ENCODE results near the gene OPN1LW.
"Not testable (repeated sequence)": the region's sequence is repeated elsewhere in the genome, so short reads cannot be mapped to it uniquely, and the experiment has no call there.

The OPN1LW gene

GRCh38 chrX:154135458-154136229, 8.4 kb upstream of the OPN1LW start:
- no peak for DNase-seq (ENCODE audit: low read depth in 2 of 2)

GRCh38 chrX:154136627-154137161, 7.3 kb upstream of the OPN1LW start:
- DNase-seq (ENCODE audit: low read depth in 2 of 2): peak; percentile 43 to 48

- DNase-seq (ENCODE audit: low read depth in 2 of 2): no peak
Measured at GRCh38 chrX:154138857-154139256, 5.2 kb upstream of the OPN1LW start.

GRCh38 chrX:154140206-154140605, 3.8 kb upstream of the OPN1LW start:
- DNase-seq (ENCODE audit: low read depth in 2 of 2): no peak

- DNase-seq (ENCODE audit: low read depth in 2 of 2): no peak
Measured at GRCh38 chrX:154140742-154141141, 3.3 kb upstream of the OPN1LW start.

DNA sequence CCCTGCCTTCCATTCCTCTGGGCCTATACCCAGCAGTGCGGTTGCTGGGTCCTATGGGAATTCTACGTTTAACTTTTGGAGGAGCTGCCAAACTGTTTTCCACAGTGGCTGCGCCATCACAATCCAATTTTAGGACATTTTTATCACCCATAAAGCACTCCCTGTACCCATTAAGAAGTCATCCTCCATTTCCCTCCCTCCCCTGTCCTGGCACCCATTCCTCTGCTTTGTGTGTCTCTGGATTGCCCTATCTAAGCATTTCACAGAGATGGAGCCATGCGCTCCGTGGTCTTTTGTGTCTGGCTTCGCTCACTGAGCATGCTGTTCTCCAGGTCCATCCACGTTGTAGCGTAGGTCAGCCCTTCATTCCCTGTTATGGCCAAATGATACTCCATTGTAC, 1.7 kb upstream of the OPN1LW start:
- DNase-seq (ENCODE audit: low read depth in 2 of 2): no peak

DNA sequence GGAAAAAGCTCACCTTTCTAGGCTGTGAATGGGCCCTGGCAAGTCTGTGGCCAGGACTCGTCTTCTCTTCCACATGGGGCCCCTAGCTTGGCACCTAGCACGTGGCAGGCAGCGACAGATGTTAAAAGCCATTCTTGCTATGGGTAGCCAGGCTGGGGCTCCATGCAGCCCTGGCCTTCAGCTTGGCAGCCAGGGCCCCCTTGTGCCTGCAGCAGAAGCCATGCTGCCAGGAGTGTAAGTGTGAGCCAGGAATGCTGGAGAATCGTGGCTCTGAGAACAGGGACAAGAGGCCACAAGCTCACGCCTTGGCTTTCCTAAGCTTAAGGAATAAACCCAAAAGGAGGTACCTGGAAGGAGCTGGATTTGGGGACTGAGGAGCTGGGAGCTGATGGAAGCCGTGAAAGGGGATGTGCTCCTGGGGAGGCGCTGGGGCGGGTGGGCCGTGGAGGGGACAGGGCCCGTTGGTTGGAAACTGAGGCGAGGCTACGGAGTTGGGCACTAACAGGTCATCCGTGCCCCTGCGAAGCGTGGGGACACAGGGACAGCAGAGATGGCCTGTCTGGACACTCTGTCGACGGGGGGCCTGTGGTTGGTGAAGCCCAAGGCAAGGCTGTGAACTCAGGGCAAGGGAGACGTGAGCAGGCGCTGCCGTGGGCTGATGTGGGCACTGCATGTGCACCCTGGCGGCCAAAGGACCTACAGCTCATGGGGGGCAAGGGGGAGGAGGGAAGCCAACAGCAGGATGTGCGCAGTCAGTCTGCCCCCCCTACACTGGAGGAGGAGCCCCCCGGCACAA, 895 bp upstream of the OPN1LW start:
- no peak for DNase-seq (ENCODE audit: low read depth in 2 of 2)

GRCh38 chrX:154151030-154151429, 7.0 kb downstream of the OPN1LW start:
- not testable (repeated sequence) for DNase-seq (ENCODE audit: low read depth in 2 of 2)

DNA sequence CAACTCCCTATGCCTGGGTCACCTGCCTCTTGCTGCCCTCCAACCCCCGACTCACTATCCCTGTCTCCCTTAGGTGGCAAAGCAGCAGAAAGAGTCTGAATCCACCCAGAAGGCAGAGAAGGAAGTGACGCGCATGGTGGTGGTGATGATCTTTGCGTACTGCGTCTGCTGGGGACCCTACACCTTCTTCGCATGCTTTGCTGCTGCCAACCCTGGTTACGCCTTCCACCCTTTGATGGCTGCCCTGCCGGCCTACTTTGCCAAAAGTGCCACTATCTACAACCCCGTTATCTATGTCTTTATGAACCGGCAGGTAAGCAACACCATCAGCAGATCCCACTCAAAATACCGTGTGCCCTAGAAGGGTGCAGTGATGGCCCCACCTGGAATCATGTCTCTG, 12.2 kb downstream of the OPN1LW start:
- DNase-seq (ENCODE audit: low read depth in 2 of 2): not testable (repeated sequence)

DNA sequence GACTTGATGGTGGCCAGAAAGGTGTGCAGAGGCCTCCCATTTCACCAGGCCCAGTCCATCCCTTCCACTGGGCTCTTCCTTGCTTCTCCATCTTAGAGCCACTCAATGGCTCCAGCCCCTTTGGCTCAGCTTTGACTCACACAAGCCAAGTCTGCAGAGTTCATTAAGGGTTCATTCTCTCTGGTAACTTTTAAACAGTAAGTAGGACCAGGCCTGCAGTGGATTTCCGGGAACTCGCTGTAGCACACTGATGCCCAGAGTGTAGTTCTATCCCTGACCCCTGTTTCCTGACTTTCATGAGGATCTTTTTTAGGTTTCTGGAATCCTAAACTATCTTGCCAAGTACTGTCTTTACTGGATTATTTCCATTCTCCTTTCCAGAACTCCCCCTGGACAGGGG, 13.2 kb downstream of the OPN1LW start:
- DNase-seq (ENCODE audit: low read depth in 2 of 2): not testable (repeated sequence)

DNA sequence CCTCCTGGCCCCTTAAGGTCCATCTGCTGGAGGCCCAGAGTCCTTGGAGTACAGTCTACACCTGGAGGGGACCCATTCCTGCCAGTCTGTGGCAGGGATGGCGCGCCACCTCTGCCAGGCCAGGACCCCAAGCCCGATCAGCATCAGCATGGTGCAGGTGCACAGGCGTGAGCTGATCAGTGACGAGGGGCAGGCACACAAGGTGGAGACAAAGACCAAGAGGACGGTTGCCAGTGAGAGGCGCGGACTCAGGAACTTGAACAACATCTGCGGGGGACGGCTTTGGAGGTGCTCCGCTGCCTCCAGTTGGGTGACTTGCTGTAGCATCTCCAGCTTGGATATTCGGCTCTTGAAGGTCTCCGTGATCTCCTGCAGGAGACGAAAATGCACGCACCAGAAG, 15.3 kb downstream of the OPN1LW start:
- DNase-seq (ENCODE audit: low read depth in 2 of 2): not testable (repeated sequence)

DNA sequence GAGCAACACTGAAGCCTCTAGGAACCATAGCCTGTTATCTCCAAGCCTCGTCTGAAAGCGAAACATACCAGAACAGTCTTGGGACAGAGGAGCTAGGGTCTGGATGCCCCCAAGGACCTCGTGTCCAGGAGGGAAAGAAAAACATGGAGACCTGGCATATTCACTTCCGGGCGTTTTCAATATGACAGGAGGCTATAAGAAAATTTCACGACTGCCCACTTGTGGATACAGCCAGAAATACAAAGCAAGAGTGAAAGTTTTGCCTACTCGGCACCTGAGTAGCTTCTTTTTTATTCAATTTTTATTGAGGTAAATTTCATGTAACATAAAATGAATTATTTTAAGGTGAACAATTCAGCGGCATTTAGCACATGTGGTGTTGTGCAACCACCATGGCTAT, 20.9 kb downstream of the OPN1LW start:
- not testable (repeated sequence) for DNase-seq (ENCODE audit: low read depth in 2 of 2)

- DNase-seq (ENCODE audit: low read depth in 2 of 2): not testable (repeated sequence)
Measured at GRCh38 chrX:154168384-154168783, 24.3 kb downstream of the OPN1LW start.

- DNase-seq (ENCODE audit: low read depth in 2 of 2): not testable (repeated sequence)
Measured at GRCh38 chrX:154172535-154172943, 28.5 kb downstream of the OPN1LW start.

DNA sequence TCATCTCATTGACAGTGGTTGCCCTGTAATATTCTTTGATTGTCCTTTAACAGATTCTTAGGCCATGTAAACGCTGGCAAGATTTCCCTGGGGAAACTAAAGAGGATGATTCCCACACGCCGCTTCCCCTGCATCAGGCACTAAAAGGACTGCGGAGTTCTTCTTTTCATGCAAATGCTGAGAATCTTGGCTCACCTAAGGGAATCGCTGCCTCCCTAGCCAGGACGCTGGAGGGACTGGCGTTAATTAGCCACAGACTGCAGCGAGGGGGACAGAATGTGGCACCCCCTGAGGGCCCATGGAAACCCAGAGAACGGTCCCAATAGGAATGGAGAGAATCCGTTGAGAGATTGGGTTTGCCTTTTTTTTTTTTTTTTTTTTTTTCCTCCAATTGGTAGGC, 30.3 kb downstream of the OPN1LW start:
- not testable (repeated sequence) for DNase-seq (ENCODE audit: low read depth in 2 of 2)

GRCh38 chrX:154182296-154182695, 38.3 kb downstream of the OPN1LW start, which contains the start of gene OPN1MW:
OPN1MW (plus strand) TSS chrX:154182596; CDS start chrX:154182678, 82 bp downstream.
- not testable (repeated sequence) for DNase-seq (ENCODE audit: low read depth in 2 of 2)

DNA sequence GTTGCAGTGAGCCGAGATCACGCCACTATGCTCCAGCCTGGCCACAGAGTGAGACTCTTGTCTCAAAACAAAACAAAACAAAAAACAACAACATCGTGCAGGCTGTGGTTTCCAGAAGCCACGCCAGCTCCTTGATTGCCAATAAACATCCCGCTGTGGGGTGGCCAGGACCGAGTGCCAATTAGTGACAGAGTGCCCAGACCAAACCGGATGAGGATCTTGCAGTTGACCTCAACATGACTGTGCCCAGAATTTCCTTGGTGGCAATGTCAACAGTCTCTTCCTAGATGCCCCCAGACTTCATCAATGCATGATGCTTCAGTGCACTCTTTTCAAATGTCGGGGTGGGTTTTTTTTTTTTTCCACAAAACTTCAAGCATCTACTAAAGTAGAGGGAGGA, 39.8 kb downstream of the OPN1LW start:
- DNase-seq (ENCODE audit: low read depth in 2 of 2): not testable (repeated sequence)

- DNase-seq (ENCODE audit: low read depth in 2 of 2): not testable (repeated sequence)
Measured at GRCh38 chrX:154192846-154193245, 48.8 kb downstream of the OPN1LW start.

DNA sequence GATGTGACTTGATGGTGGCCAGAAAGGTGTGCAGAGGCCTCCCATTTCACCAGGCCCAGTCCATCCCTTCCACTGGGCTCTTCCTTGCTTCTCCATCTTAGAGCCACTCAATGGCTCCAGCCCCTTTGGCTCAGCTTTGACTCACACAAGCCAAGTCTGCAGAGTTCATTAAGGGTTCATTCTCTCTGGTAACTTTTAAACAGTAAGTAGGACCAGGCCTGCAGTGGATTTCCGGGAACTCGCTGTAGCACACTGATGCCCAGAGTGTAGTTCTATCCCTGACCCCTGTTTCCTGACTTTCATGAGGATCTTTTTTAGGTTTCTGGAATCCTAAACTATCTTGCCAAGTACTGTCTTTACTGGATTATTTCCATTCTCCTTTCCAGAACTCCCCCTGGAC, 50.3 kb downstream of the OPN1LW start:
- DNase-seq (ENCODE audit: low read depth in 2 of 2): not testable (repeated sequence)

DNA sequence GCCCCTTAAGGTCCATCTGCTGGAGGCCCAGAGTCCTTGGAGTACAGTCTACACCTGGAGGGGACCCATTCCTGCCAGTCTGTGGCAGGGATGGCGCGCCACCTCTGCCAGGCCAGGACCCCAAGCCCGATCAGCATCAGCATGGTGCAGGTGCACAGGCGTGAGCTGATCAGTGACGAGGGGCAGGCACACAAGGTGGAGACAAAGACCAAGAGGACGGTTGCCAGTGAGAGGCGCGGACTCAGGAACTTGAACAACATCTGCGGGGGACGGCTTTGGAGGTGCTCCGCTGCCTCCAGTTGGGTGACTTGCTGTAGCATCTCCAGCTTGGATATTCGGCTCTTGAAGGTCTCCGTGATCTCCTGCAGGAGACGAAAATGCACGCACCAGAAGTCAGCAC, 52.4 kb downstream of the OPN1LW start:
- not testable (repeated sequence) for DNase-seq (ENCODE audit: low read depth in 2 of 2)
